SK-N-SH (cell line): ENCODE results near the gene AP3S1. TPM values are rescaled to one million over a fixed set of nuclear protein-coding genes. Genes with fewer than 3 reads are reported as not detected.

Experiments
- CTCF ChIA-PET: fragments of 300-600, 350-600 bp; formaldehyde crosslinking; extraction: SDS; loops from one replicate; lab custom pipeline; 2021; lab: Yijun Ruan, JAX
- POLR2A ChIA-PET: fragments of 350-600 bp; sonication (Branson Sonifier 250); formaldehyde crosslinking; extraction: SDS; loops from one replicate; lab custom pipeline; 2020; ENCODE audit warnings: antibody characterized with exemption, inconsistent platforms; lab: Yijun Ruan, JAX
- DNase-seq: peaks from one replicate; pipeline ENCODE4 v3.0.0; 2012
- H2AFZ ChIP-seq: fragments of 200-600 bp; sonication (generic); 2 replicates; pipeline ENCODE4 v1.8.1; 2016; ENCODE audit warnings: antibody characterized with exemption, mild to moderate bottlenecking, low read depth
- H3F3A ChIP-seq: fragments of 200-600 bp; sonication (generic); replicated peaks from 2 replicates; pipeline ENCODE3; 2016; ENCODE audit warnings: antibody characterized with exemption, mild to moderate bottlenecking; ENCODE audit not compliant: insufficient read depth
- H3K27ac ChIP-seq, 2 experiments: fragments of 200-500 bp in 1 of 2; fragments of 200-600 bp in 1 of 2; sonication (Bioruptor generic) in 1 of 2; sonication (generic), shearing (Covaris generic) in 1 of 2; 2 replicates each; pipeline versions ENCODE4 v1.5.1 to v1.6.1; 2014 to 2016; ENCODE audit warnings: low read depth in 2 of 2, inconsistent platforms in 1 of 2, low read length in 1 of 2, mild to moderate bottlenecking in 1 of 2, mixed read lengths in 1 of 2
- H3K27me3 ChIP-seq: fragments of 200-600 bp; sonication (generic), shearing (Covaris generic); 2 replicates; pipeline ENCODE4 v1.6.1; 2016; ENCODE audit warnings: mixed run types; ENCODE audit not compliant: insufficient read depth
- H3K36me3 ChIP-seq, 2 experiments: fragments of 200-500 bp in 1 of 2; fragments of 200-600 bp in 1 of 2; sonication (Bioruptor generic) in 1 of 2; sonication (generic) in 1 of 2; replicated peaks in 1 of 2; 2 replicates each; pipeline versions ENCODE3 to v1.5.1; 2014 to 2016; ENCODE audit warnings: low read length in 1 of 2, mild to moderate bottlenecking in 1 of 2; ENCODE audit not compliant: insufficient read depth in 2 of 2, control insufficient read depth in 1 of 2
- H3K4me1 ChIP-seq, 2 experiments: fragments of 200-500 bp in 1 of 2; fragments of 200-600 bp in 1 of 2; sonication (Bioruptor generic) in 1 of 2; sonication (generic), shearing (Covaris generic) in 1 of 2; 2 replicates each; pipeline versions ENCODE4 v1.5.1 to v1.6.1; 2014 to 2016; ENCODE audit warnings: low read depth in 1 of 2, low read length in 1 of 2, mixed run types in 1 of 2; ENCODE audit not compliant: insufficient read depth in 2 of 2, control insufficient read depth in 1 of 2
- H3K4me2 ChIP-seq: fragments of 200-600 bp; sonication (generic), shearing (Covaris generic); 2 replicates; pipeline ENCODE4 v1.6.1; 2017; ENCODE audit warnings: mixed run types
- H3K4me3 ChIP-seq, 2 experiments: fragments of 200-500 bp in 1 of 2; fragments of 200-600 bp in 1 of 2; sonication (Bioruptor generic) in 1 of 2; sonication (generic), shearing (Covaris generic) in 1 of 2; 2 replicates each; pipeline versions ENCODE4 v1.5.1 to v1.8.1; 2014 to 2016; ENCODE audit warnings: low read depth in 2 of 2, inconsistent platforms in 1 of 2, low read length in 1 of 2, mild to moderate bottlenecking in 1 of 2, mixed read lengths in 1 of 2, moderate library complexity in 1 of 2
- H3K79me2 ChIP-seq: fragments of 200-600 bp; sonication (generic); 2 replicates; pipeline ENCODE4 v1.8.1; 2017; ENCODE audit warnings: mild to moderate bottlenecking; ENCODE audit not compliant: insufficient read depth
- H3K9ac ChIP-seq: fragments of 200-600 bp; sonication (generic); 2 replicates; pipeline ENCODE4 v1.6.1; 2017; ENCODE audit warnings: mixed run types
- H3K9me2 ChIP-seq: fragments of 200-600 bp; sonication (generic); 2 replicates; pipeline ENCODE4 v1.6.1; 2017; ENCODE audit warnings: mixed run types
- H3K9me3 ChIP-seq: fragments of 200-600 bp; sonication (generic); 2 replicates; pipeline ENCODE4 v1.6.1; 2017; ENCODE audit warnings: mixed run types, mild to moderate bottlenecking, moderate library complexity
- H4K20me1 ChIP-seq: fragments of 200-600 bp; sonication (generic); 2 replicates; pipeline ENCODE4 v1.6.1; 2017; ENCODE audit warnings: mild to moderate bottlenecking, mixed run types; ENCODE audit not compliant: insufficient read depth
- ELF1 ChIP-seq: IDR thresholded peaks from 2 replicates; pipeline ENCODE4 v1.4.0; 2012
- EP300 ChIP-seq, 2 experiments: IDR thresholded peaks; 2 replicates each; pipeline versions ENCODE4 v1.4.0 to v1.6.1; 2012; ENCODE audit warnings: borderline replicate concordance in 1 of 2, low read depth in 1 of 2, low read length in 1 of 2
- FOSL2 ChIP-seq: IDR thresholded peaks from 2 replicates; pipeline ENCODE4 v1.4.0; 2012; ENCODE audit warnings: low read depth, mild to moderate bottlenecking, moderate library complexity, borderline replicate concordance
- FOXJ3 ChIP-seq: sonication (generic); formaldehyde crosslinking; IDR thresholded peaks from 2 replicates; pipeline ENCODE4 v1.5.1; 2020; ENCODE audit warnings: mild to moderate bottlenecking, missing genetic modification reagents
- FOXM1 ChIP-seq: IDR thresholded peaks from 2 replicates; pipeline ENCODE4 v1.4.0; 2012; ENCODE audit warnings: low read depth, mild to moderate bottlenecking
- IRF3 ChIP-seq: fragments of 150-350 bp; IDR thresholded peaks from 2 replicates; pipeline ENCODE4 v1.6.1; 2016; ENCODE audit warnings: mild to moderate bottlenecking, low read depth, low read length
- MAX ChIP-seq: IDR thresholded peaks from 2 replicates; pipeline ENCODE4 v1.4.0; 2012; ENCODE audit warnings: low read depth
- NFIC ChIP-seq: IDR thresholded peaks from 2 replicates; pipeline ENCODE4 v1.4.0; 2012; ENCODE audit warnings: borderline replicate concordance
- POLR2AphosphoS5 ChIP-seq: IDR thresholded peaks from 2 replicates; pipeline ENCODE4 v1.6.1; 2012; ENCODE audit warnings: low read depth, low read length
- RFX5 ChIP-seq: IDR thresholded peaks from 2 replicates; pipeline ENCODE4 v1.6.1; 2012; ENCODE audit warnings: mild to moderate bottlenecking, improper control_type of control experiment, low read length
- RXRA ChIP-seq: IDR thresholded peaks from 2 replicates; pipeline ENCODE4 v1.4.0; 2012; ENCODE audit warnings: low read depth, mild to moderate bottlenecking, borderline replicate concordance
- SIN3A ChIP-seq: IDR thresholded peaks from 2 replicates; pipeline ENCODE4 v1.6.1; 2012; ENCODE audit warnings: low read depth, mild to moderate bottlenecking, low read length, moderate library complexity, borderline replicate concordance
- TAF1 ChIP-seq: IDR thresholded peaks from 2 replicates; pipeline ENCODE4 v1.6.1; 2012; ENCODE audit warnings: low read depth, mild to moderate bottlenecking, low read length, moderate library complexity, borderline replicate concordance
- TEAD4 ChIP-seq: IDR thresholded peaks from 2 replicates; pipeline ENCODE4 v1.4.0; 2012; ENCODE audit warnings: mild to moderate bottlenecking, borderline replicate concordance; ENCODE audit not compliant: insufficient read depth
- USF1 ChIP-seq: IDR thresholded peaks from 2 replicates; pipeline ENCODE4 v1.4.0; 2012; ENCODE audit warnings: low read depth, borderline replicate concordance
- USF2 ChIP-seq: fragments of 150-350 bp; IDR thresholded peaks from 2 replicates; pipeline ENCODE4 v1.6.1; 2017; ENCODE audit warnings: antibody characterized with exemption, low read length, low read depth, borderline replicate concordance
- YY1 ChIP-seq: IDR thresholded peaks from 2 replicates; pipeline ENCODE4 v1.4.0; 2012; ENCODE audit warnings: low read depth, mild to moderate bottlenecking
- WGBS: methylation state at CpG from one replicate; pipeline ENCODE4 v1.1.6; 2017; ENCODE audit warnings: low lambda C conversion rate; 5-methylcytosine and 5-hydroxymethylcytosine counted together
- polyA plus RNA-seq, 3 experiments: library from polyadenylated mRNA; depleted of rRNA; stranded (reverse); fragments of >200 nt; gene quantifications; 2 replicates each; pipeline ENCODE4 v1.2.3, GENCODE V29; 2012

The AP3S1 gene
- polyA plus RNA-seq, 1 of the 3 experiments (the other 2 are of a cell fraction), result 21.6 TPM

GRCh38 chr5:115801984-115802383 lies 39.8 kb upstream of the AP3S1 start (continued):
- TF ChIP-seq IRF3 (no peak), MAX (no peak), RFX5 (no peak)

- no peak for DNase-seq
- Histone ChIP-seq H4K20me1 (no peaks in the 10 kb centered on the region), H2AFZ (no peak overlapping the region), H3K9ac (no peak overlapping the region), H3K4me2 (no peak overlapping the region), H3K27me3 (no peaks in the 10 kb centered on the region), H3F3A (peaks cover 18% of the 10 kb centered on the region), H3K27ac (no peak overlapping the region), H3K79me2 (no peaks in the 10 kb centered on the region), H3K9me3 (no peaks in the 10 kb centered on the region), H3K9me2 (no peaks in the 10 kb centered on the region), H3K4me1 (no peaks in the 10 kb centered on the region; a peak in 3 of 4 replicates), H3K4me3 (no peak overlapping the region), H3K36me3 (no peaks in the 10 kb centered on the region)
- 90% methylated on average over 2 of the region's 2 CpGs for WGBS
- no peak for TF ChIP-seq USF1
- no peak for TF ChIP-seq ELF1
- no peak for TF ChIP-seq YY1
- no peak for TF ChIP-seq RXRA
- no peak for TF ChIP-seq USF2
- no peak for TF ChIP-seq FOXM1
- no peak for TF ChIP-seq FOXJ3 (CRISPR knock-in tag)
- TF ChIP-seq TEAD4, result no peak
- no peak for TF ChIP-seq EP300 (IDR thresholded peaks at IDR 0.05; ENCODE audit: borderline replicate concordance in 1 of 2, low read depth in 1 of 2, low read length in 1 of 2)
- CTCF ChIA-PET, result no interaction called here
- POLR2A ChIA-PET, result no interaction called here
Observed at GRCh38 chr5:115806986-115807653, 34.6 kb upstream of the AP3S1 start.

GRCh38 chr5:115807654-115808052 lies 34.1 kb upstream of the AP3S1 start:
- H3K36me3 ChIP-seq, result no peaks in the 10 kb centered on the region
- H3K27me3 ChIP-seq, result no peaks in the 10 kb centered on the region
- 85% methylated on average over 2 of the region's 2 CpGs for WGBS
- no peak overlapping the region for H3K9ac ChIP-seq
- H3K4me3 ChIP-seq, result no peak overlapping the region
- CTCF ChIA-PET, result no interaction called here
- DNase-seq, result no peak
- no peak overlapping the region for H3K27ac ChIP-seq
- no peaks in the 10 kb centered on the region for H3K9me2 ChIP-seq
- peaks cover 18% of the 10 kb centered on the region for H3F3A ChIP-seq
- H3K79me2 ChIP-seq, result no peaks in the 10 kb centered on the region
- H2AFZ ChIP-seq, result no peak overlapping the region
- H3K4me1 ChIP-seq, result no peaks in the 10 kb centered on the region; a peak in 2 of 4 replicates
- no peaks in the 10 kb centered on the region for H3K9me3 ChIP-seq
- POLR2A ChIA-PET, result no interaction called here
- H4K20me1 ChIP-seq, result no peaks in the 10 kb centered on the region
- no peak overlapping the region for H3K4me2 ChIP-seq
- no peak for TF ChIP-seq USF2
- no peak for TF ChIP-seq TAF1
- TF ChIP-seq YY1, result no peak
- TF ChIP-seq NFIC, result no peak
- no peak for TF ChIP-seq USF1
- no peak for TF ChIP-seq FOSL2
- TF ChIP-seq SIN3A, result no peak
- TF ChIP-seq MAX, result no peak
- no peak for TF ChIP-seq POLR2AphosphoS5
